Measurements from ENCODE around the gene TNFRSF6B.
"Not testable (repeated sequence)": the region's sequence is repeated elsewhere in the genome, so short reads cannot be mapped to it uniquely, and the experiment has no call there.

TNFRSF6B gene

DNA sequence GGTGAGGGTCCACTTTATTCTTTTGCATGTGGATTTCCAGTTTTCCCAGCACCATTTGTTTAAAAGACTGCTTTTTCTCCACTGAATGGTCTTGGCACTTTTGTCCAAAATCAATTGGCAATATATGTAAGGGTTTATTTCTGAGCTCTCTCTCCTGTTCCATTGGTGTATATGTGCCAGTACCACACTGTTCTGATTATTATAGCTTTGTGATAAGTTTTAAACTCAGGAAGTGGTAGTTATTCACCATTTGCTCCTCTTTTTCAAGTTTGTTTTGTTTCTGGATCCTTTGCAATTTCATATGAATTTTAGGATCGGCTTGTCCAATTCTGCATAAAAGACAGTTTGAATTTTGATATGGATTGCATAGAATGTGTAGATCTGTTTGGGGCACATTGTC, 15.7 kb downstream of the TNFRSF6B start:
- no peak for DNase-seq

DNA sequence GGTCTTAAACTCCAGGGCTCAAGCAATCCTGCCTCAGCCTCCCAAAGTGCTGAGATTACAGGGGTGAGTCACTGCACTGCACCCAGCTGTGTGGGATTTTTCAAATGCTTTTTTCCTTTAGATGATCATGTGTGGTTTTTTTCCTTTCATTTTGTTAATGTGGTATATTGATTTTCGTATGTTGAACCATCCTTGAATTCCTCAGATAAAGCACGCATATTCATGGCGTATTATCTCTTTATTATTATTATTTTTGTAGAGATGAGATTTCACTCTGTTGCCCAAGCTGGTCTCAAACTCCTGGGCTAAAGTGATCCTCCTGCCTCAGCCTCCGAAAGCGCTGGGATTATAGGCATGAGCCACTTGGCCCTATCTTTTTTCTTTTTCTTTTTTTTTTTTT, 18.4 kb downstream of the TNFRSF6B start:
- DNase-seq: no peak

DNA sequence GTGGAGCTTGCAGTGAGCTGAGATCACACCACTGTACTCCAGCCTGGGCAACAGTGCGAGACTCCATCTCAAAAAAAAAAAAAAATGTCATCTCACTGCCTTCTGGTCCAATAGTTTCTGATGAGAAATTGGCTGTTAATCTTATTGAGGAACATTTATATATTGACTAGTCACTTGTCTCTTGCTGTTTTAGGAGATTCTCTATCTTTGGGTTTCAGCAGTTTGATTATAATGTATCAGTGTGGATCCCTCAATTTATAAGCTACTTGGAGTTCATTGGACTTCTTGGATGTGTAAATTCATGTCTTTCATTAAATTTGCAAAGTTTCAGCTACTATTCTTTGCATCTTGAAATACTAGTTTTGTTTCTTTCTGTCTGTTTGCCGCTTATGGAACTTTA, 22.5 kb downstream of the TNFRSF6B start:
- no peak for DNase-seq

GRCh38 chr20:63722967-63723622, 26.6 kb downstream of the TNFRSF6B start:
- DNase-seq: not testable (repeated sequence)

DNA sequence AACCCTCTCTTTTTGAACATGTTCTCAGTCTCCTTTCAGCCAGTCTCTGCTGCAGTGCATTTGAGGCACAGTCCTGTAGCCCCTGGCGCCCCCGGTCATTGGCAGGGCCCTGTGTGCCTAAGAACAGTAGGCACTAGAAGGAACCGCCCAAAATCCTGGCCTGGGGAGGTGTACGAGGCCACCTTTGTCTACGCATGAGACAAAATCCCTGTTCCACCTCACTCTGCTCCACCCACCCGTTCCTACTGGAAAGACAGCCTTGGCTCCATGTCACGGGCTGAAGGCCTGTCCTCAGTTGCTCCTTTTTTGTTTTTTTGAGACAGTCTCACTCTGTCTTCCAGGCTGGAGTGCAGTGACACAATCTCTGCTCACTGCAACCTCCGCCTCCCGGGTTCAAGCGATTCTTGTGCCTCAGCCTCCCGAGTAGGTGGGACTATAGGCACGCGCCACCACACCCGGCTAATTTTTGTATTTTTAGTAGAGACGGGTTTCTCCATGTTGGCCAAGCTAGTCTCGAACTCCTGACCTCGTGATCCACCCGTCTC, 33.8 kb downstream of the TNFRSF6B start:
- DNase-seq: not testable (repeated sequence)

DNA sequence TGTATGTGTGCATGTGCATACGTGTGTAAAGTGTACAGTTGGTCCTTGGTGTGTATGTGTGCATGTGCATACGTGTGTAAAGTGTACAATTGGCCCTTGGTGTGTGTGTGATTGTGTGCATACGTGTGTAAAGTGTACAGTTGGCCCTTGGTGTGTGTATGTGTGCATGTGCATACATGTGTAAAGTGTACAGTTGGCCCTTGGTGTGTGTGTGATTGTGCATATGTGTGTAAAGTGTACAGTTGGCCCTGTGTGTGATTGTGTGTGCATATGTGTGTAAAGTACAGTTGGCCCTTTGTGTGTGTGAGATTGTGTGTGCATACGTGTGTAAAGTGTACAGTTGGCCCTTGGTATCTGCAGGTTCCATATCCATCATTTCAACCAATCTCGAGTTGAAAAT, 35.0 kb downstream of the TNFRSF6B start:
- DNase-seq: no peak

DNA sequence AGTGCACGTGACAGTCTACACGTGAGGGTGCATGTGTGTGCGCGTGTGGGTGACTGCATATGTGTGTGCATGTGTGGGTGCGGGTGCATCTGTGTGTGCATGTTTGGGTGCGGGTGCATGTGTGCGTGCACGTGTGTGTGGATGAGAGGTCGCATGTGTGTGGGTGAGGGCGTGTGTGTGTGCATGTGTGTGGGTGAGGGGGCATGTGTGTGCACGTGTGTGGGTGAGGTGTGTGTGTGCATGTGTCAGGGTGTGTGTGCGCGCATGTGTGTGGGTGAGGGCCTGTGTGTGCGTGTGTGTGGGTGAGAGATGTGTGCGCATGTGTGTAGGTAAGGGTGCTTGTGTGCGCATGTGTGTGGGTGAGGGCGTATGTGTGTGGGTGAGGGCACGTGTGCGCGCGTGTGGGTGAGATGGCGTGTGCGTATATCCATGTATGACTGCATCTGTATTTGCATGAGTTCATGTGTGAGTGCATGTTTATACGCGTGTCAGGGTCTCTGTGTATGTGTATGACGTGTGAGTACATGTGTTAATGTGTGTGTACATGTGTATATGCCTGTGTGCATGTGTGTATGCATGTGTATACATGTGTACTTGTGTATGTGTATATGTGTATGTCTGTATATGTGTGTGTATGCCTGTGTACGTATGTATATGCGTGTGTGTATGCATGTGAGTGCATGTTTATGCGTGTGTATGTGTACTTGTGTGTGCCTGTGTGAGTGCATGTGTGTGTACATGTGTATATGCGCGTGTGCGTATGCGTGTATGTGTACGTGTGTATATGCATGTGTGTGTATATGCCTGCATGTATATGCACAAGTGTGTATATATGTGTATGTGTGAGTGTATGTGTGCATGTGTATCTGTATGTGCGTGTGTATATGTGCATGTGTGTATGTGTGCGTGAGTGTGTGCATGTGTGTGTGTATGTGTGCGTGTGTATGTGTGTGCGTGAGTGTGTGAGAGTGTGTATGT, 36.0 kb downstream of the TNFRSF6B start:
- DNase-seq: no peak

- DNase-seq: no peak
Observed at GRCh38 chr20:63733117-63733516, 36.7 kb downstream of the TNFRSF6B start.

- no peak for DNase-seq
Observed at GRCh38 chr20:63733579-63734081, 37.2 kb downstream of the TNFRSF6B start.

- DNase-seq: no peak
Observed at GRCh38 chr20:63734111-63734945, 37.9 kb downstream of the TNFRSF6B start.

- DNase-seq: no peak
Observed at GRCh38 chr20:63734946-63735858, 38.8 kb downstream of the TNFRSF6B start.

DNA sequence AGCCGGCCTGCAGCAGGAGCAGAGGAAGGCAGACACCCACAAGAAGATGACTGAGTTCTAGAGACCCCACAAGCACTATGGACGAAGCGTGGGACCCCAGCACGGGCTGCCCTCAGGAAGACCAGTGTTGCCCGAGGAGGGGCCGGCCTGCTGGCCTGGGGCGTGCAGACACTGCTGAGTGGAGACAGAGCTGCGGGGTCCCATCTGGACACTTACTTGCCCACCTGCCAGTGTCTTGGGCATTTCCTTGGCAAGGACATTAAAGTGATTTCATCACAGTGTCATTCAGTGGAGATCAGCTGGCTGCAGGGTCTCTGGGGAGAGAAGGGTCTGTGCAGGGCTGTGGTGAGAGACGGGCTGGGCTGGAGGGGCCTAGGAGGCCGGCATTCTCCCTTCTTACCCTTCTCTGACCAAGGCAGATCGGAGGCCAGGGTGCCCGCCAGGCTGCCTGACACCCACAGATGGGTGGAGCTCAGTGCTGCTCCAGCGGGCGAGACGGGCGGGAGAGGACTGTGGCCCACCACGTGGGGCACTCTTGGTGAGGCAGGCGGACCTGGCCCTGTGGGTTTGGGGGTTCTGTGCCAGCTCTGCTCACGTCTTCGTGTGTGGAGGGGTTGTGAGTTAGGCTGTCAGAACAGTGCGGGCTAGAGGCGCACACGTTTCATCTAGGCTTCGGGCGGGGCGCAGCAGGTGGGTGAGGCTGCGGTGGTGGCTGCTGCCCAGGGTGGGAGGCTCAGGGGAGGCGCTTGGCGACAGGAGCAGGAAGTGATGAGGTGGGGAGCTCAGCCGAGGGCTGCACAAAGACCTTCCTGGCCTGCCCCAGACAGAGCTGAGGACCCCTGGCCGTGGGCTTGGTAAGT, 39.6 kb downstream of the TNFRSF6B start, which contains the start of gene LIME1:
LIME1 (plus strand) TSS at position 806 of the 860 bp plus-strand sequence. CDS start 886 bp downstream, outside the sequence.
- DNase-seq: no peak

DNA sequence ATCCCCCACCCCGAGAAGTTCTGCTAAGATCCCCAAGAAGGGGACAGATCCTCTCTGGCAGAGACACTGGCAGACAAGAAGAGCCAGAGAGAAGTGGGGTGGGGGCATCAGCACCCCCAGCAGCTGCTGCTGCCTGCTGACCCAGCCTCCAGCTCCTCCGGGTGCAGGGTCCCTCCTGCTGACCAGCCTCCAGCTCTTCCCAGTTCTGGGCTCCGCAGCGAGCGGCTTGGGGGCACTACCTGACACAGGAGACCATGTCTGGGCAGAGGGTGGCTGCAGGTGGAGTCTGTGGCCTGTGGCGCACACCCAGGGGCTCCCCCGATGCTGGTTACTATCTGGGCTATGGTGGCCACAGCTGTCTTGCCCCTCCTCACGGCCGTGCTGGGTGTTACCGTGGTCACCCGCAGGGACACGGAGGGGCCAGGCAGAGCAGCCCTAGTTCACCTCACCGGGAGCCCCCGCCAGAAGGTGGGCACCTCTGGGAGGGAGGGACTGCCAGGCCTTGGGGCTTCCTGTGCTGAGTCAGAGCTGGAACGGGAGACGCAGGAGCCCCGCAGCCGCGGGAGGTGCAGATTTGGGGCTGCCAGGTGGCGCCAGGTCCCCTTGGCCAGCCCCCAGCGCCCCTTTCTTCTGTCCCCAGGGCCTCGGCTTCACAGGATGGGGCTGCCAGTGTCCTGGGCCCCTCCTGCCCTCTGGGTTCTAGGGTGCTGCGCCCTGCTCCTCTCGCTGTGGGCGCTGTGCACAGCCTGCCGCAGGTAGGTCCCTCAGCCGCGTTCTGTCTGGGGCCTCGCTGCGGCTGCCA, 40.6 kb downstream of the TNFRSF6B start:
- DNase-seq: no peak

DNA sequence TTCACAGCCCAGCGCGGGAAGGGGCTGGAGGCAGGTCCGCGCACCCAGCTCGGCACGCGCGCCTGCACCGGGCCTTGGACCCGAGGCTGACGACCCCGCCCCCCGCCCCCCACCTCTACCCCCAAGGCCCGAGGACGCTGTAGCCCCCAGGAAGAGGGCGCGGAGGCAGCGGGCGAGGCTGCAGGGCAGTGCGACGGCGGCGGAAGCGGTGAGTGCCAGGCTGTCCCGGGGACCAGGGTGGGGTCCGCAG, 41.2 kb downstream of the TNFRSF6B start:
- no peak for DNase-seq

DNA sequence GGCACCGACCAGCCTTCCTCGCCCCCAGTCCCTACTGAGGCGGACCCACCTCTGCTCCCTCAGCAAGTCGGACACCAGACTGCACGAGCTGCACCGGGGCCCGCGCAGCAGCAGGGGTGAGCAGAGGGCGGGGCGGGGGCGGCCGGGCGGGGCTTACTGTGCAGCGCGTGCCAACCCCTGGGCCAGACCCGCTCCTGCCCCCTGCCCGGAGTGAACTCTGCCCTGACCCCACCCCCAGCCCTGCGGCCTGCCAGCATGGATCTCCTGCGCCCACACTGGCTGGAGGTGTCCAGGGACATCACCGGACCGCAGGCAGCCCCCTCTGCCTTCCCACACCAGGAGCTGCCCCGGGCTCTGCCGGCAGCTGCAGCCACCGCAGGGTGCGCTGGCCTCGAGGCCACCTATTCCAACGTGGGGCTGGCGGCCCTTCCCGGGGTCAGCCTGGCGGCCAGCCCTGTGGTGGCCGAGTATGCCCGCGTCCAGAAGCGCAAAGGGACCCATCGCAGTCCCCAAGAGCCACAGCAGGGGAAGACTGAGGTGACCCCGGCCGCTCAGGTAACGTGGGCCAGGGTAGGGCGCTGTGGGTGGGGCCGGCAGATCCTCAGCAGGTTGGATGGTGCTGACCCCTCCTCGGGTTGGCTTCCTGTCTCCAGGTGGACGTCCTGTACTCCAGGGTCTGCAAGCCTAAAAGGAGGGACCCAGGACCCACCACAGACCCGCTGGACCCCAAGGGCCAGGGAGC, 41.7 kb downstream of the TNFRSF6B start:
- no peak for DNase-seq

DNA sequence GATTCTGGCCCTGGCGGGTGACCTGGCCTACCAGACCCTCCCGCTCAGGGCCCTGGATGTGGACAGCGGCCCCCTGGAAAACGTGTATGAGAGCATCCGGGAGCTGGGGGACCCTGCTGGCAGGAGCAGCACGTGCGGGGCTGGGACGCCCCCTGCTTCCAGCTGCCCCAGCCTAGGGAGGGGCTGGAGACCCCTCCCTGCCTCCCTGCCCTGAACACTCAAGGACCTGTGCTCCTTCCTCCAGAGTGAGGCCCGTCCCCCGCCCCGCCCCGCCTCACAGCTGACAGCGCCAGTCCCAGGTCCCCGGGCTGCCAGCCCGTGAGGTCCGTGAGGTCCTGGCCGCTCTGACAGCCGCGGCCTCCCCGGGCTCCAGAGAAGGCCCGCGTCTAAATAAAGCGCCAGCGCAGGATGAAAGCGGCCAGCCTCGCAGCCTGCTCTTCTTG, 42.3 kb downstream of the TNFRSF6B start:
- no peak for DNase-seq

DNA sequence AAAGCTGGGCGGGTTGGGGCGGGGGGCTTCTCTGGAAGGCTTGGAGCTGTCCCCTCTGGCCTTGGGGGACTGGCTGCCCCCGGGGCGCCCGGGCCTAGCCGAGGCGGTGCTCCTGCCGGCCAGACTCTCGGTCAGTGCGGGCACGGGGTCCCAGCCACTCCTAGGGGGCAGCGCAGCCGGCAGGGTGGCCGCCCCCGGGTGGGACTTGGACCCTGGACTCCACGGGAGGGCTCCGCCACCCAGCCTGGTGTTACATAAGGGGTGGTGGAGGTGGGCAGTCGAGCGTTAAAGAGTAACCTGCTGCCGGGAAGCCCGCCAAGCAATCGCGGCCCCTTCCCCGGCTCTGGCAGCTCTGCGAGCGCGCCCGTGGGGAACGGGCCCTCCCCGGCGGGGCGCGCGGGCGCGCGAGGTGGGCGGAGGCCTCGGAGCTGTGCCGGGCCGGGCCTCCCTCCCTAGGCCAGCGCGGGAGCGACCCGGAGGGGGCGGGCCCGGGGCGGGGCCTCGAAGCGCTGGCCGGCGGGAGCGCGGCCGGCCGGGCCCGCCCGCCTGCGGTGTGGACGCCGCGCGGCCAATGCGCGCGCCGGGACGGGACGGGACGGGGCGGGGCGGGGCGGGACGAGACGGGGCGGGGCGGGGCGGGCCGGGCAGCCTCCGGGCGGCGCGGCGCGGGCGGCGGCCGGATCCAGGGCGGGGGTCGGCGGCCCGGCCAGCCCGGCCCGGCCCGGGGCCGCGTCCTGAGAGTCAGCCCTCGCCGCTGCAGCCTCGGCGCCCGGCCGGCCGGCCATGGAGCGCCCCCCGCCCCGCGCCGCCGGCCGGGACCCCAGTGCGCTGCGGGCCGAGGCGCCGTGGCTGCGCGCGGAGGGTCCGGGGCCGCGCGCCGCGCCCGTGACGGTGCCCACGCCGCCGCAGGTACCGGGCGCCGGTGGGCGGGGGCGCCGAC, 42.9 kb downstream of the TNFRSF6B start, which contains the start of gene SLC2A4RG:
SLC2A4RG (plus strand) TSS at position 647 of the 940 bp plus-strand sequence; CDS start at position 784, 137 bp downstream.
- DNase-seq: peak; percentile 52
